GM12801 (cell line): Measurements from ENCODE around the gene SLC9A5.

ENCODE experiments used
- TF ChIP-seq, protein P1 (sequence below): IDR thresholded peaks from one replicate; pipeline ENCODE4 v1.5.1; 2011; ENCODE audit warnings: control low read depth; ENCODE audit not compliant: insufficient read length; ENCODE audit errors: extremely low read depth

The SLC9A5 gene

DNA sequence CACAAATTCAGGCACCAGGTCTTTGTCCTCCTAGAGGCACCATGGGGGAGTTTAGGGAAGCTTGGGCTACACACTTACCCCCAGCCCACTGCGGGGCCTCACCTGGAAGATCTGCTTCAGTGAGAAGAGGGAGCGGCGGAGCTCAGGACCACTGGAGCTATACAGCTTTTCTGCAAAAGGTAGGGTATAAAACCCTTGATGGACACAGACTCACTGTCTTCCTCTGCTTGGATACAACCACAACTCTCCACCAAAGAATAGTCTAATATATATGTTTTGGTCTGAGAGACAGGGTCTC is 10.6 kb upstream of the SLC9A5 start:
- TF ChIP-seq, protein P1, sequence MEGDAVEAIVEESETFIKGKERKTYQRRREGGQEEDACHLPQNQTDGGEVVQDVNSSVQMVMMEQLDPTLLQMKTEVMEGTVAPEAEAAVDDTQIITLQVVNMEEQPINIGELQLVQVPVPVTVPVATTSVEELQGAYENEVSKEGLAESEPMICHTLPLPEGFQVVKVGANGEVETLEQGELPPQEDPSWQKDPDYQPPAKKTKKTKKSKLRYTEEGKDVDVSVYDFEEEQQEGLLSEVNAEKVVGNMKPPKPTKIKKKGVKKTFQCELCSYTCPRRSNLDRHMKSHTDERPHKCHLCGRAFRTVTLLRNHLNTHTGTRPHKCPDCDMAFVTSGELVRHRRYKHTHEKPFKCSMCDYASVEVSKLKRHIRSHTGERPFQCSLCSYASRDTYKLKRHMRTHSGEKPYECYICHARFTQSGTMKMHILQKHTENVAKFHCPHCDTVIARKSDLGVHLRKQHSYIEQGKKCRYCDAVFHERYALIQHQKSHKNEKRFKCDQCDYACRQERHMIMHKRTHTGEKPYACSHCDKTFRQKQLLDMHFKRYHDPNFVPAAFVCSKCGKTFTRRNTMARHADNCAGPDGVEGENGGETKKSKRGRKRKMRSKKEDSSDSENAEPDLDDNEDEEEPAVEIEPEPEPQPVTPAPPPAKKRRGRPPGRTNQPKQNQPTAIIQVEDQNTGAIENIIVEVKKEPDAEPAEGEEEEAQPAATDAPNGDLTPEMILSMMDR: no peak

DNA sequence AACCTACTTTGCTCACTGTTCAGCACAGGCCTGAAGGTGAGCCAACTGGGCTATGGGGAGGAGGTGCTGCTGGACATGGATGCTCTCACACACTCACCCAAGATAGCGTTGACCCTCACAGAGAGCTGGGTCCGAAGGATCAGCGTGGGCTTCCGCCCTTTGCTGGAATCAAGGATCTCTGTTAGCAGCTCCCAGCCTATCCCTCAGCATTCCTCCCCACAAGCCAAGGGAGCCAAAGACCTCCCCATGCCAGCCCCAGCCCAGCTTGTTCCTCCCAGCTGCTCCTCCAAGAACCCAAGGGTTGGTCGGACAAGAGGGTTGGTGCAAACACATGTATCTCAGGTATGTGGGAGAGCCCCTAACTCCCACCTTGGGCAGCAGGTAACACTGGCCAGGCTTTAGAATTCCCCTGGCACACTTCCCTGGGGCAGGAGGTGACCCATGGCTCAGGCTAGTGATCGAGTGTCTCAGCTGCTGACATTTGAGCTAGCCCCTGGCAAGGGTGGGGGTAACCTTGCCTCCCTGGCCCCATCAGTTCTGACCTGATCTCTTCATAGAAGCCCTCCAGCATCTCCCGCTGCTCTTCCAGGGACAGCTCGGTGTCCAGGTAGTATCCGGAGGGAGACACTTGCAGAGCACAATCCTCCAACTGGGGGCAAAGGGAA is 9.8 kb upstream of the SLC9A5 start:
- TF ChIP-seq, protein P1: no peak

DNA sequence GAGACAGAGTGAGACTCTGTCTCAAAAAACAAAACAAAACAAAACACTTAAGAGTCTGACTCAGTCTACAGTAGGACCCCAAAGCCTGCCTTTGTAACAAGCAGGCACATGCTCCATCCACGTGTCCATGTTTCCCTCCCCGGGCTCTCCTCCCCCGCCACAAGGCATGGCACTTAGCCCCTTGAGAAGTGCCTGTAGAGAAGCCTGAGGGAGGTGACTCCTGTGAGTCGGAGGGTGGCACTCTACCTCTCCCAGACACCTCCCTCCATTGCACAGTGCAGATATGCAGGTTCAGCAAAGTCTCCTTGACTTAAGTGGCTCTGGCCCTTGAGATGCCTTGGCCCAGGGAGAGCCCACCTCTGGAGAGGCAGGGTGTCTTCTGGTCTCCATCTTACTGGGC is 8.3 kb upstream of the SLC9A5 start:
- TF ChIP-seq, protein P1: no peak

DNA sequence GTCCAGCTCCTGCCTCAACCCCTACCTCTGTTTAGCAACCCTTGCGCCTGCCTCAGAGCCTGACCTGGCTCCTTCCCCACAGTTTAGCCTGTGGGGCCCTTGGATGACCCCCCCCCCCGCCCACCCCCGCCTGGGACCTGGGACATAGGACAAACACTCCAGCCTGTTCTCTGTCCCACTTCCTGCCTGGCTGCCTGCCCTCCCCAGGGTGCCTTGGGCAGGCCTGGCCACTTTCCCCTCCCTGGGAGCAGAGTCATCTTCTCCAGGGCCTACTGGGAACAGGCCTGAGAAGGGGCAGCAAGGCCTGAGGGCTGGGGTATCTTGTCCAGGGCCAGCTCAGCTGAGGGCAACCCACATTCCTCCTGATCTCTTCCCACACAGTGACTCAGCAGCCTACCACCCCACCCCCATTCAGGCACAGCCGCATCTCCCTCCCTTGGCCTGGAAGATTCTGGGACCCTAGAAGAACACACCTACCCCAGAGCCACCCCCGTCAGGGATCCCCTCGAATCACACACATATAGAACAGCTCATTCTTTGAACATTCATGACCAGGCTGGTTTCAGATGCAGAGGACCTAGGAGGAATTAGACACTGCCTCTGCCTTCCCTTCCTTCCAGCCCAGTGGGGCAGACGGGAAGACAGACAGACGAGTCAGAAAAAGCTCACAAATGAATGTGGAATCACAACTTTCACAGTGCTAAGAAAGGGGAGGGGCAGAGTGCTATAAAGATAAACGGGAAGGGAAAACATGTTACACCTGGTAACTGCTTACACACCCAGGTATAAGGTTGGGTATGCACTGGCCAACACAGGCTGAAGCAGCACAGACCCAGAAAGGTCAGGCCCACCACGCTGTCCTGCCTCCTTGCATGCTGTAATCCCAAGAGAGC is 7.5 kb upstream of the SLC9A5 start:
- TF ChIP-seq, protein P1: no peak

DNA sequence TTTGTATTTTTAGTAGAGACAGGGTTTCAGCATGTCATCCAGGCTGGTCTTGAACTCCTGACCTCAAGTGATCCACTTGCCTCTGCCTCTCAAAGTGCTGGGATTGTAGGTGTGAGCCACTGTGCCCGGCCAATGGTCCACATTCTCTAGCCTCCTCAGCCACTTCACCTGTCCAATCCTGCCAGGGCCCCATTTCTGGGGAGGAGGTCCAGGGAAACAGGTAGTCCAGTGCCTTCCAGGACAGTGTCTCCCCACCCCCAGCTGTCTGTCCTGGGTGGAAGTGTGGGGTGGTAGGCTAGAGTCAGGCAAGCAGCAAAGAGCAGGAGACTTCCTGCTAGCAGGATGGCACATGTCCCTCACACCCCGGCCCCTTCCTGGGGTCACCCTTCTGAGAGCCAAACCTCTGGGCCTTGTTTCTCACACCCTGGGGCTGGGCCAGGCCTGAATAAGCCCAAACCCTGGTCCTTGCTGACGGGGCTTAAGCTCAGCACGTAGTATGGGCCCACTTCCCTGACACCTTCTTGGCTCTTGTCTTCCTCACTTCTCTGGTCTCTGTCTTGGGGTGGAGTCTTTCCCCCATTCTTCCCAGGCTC is 6.5 kb upstream of the SLC9A5 start:
- TF ChIP-seq, protein P1: no peak

DNA sequence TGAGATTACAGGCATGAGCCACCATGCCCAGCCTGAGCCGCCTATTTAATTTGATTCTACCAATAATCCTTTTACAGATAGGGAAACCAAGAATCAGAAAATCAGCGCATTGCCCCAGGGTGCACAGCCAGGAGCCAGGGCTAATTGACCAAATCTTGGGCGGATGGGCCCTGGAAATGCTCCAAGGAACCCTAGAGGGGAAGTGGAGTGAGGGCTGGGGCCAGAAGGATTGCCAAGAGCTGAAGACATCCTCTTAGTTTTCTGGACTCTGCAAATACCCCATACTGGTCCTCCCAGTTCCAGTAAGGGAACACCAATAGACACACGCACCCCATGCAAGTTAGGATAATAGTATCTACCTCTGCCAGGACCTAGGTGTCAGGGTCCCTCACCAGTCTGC is 5.3 kb upstream of the SLC9A5 start:
- TF ChIP-seq, protein P1: no peak

DNA sequence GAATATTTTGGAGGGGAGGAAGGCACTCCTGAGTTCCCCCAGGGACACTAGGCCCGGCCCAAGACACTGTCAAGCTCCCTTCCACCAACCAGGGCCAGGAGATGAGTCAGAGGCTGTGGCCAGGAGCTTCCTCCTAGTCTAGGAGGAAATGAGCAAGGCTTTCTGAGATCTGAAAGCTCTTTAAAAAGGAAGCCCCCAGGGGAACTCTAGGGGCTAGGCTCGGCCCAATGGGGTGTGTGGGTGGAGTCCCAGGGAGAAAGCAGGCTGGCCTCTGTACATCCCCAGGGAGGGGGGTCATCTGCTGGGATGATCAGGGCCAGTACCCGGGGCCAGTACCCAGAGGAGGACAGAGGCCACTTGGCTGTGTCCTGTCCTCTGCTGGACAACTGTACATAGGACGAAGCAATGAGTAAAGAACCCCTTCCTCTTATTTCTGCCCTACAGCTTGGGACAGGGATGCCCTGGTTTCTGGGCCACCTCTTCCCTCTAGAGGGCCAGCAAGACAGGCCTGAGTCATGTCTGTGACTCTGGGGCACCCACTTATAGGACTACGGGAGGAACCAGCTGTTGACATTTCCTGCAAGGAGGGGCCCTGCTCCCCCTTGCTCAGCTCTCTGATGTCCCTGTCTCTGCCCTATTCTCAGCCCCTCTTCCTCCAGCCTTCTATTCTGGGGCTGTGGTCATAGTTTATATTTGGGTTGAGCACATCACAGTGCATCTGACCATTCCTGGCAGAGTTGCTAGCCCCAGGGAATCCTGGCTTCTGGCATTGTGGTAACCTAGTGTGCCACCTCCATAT is 4.2 kb upstream of the SLC9A5 start:
- TF ChIP-seq, protein P1: no peak
